Hematopoietic multipotent progenitor cell treated with erythropoietin and hydrocortisone succinate and interleukin-3 and kit ligand, for 4 days (in vitro differentiated cells): ENCODE data around the gene IFNA5.

Experiments
- DNase-seq: peaks from one replicate; pipeline ENCODE4 v3.0.0-alpha.2; 2015

IFNA5 gene

GRCh38 chr9:21289848-21290247, 15.3 kb downstream of the IFNA5 start:
- DNase-seq = peak; percentile 29

- DNase-seq = no peak
Observed at GRCh38 chr9:21287280-21287679, 17.8 kb downstream of the IFNA5 start.

DNA sequence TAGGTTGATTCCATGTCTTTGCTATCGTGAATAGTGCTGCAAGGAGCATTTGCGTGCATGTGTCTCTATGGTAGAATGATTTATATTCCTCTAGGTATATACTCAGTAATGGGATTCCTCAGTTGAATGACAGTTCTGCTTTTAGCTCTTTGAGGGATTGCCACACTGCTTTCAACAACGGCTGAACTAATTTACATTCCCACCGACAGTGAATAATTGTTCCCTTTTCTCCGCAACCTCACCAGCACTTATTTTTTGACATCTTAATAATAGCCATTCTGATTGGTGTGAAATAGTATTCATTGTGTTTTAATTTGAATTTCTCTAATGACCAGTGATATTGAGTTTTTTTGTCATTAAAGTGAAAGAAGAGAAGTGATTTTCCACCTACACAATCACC, 18.5 kb downstream of the IFNA5 start:
- DNase-seq = peak; percentile 23

GRCh38 chr9:21286099-21286498, 19.0 kb downstream of the IFNA5 start:
- no peak for DNase-seq

GRCh38 chr9:21281275-21281674, 23.8 kb downstream of the IFNA5 start:
- DNase-seq = no peak

GRCh38 chr9:21268347-21268657, 36.8 kb downstream of the IFNA5 start:
- no peak for DNase-seq

- DNase-seq = peak; percentile 58
Observed at GRCh38 chr9:21267485-21268346, 37.4 kb downstream of the IFNA5 start.

DNA sequence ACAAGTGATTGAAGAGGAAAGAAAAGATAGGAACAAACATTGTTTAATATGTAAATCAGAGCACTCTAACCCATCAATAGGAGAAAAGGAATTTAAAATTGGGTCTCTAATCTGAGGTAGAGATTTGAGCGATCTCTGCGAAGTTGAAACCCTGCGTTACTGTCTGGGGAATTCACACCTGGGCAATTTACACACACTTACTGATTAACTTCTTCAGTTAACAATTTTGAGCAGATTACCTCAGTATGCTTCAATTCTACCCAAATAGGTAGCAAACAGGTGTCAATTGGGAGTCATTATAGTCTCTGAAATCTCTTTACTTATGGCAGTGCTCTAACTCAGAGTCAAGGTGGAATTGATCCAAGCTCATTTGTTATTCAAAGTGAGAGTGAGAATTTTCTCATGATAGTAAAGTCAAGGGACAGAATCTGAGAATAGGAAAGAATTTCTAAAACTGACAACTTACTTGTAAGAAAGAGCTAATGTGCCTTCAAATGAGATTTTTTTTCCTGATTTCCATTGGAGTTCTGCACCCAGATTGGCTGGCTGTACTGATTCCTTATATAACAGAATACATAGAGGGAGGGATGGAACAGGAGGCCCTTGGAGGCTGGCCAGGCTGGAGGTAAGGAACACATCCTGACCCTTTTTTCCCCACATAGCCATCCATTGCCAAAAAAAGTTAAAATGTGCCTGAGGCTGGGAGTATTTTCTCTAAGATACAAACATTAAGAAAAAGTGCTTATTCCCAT, 38.2 kb downstream of the IFNA5 start:
- no peak for DNase-seq

DNA sequence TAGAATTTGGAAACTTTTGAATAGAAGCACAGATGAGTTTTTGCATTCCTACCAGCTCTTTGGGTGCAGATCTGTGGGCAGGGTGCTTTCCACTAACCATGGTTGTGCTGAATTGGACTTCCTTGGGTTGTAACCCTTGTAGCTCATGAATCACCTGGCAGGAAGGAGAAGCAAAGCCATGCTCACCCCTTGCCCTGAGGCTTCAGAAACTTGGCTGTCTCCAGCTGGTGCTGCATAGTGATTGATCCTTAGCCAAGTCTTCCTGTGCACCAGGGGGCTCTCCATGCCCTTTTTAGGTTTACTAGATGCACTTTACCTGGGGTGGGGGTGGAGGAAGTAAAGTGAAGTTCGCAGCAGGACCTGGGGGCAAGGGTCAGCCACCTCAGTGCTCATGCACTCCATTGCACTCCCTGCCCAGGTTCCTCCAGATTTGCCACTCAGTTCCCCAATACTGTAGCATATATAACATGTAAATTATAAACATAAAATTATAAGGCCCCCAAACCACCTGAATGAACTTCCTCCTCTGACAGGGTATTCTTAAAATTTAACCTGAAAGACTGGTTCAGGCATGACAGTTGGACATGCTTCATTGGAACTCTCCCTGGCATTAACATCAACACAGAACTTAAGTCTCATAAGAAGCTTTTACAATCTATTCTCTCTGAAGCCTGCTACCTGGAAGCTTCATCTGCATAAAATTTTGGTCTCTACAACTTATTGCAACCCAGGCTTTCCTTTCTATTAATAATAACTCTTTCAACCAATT, 39.5 kb downstream of the IFNA5 start:
- no peak for DNase-seq

DNA sequence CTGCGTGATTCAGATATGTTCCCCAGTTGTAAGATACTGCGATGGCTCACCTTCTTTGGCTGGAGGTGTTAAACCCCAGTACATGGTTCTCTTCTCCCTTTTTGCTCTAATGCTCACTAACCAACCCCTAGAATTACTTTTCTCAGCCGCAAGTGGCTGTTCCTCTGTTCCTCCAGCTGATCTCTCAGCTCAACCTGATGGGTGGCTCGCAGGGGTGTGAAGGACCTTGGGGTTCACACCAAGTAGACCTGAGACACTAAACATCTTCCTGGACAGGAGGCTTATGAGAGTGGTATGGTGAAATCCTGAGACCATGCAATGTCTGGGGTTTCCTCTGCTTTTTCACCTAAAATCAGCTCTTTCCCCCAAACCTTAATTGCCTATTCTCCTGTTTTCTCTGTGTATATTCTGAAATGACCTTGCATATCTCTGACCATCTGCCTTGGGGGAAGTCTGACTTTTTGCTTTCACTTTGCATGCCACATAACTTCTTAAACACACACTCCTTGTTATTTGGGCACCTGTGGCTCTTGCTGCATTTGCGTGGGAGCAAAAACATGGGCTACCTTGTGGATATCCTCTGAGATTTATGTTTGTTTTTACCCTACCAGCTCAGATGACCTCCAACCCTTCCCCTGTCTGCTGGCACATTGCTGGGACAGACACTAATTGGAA, 49.4 kb downstream of the IFNA5 start:
- peak; percentile 34 for DNase-seq
